Activated CD8-positive, alpha-beta T cell treated with anti-CD3 and anti-CD28 coated beads, Interleukin-2, amount 10 ng/mL, durations not matched to agents 7 days and 5 days (primary cell): Measurements from ENCODE around the gene NAXE. TPM values are rescaled to one million over a fixed set of nuclear protein-coding genes. Genes with fewer than 3 reads are reported as not detected.
"Not testable (repeated sequence)": the region's sequence is repeated elsewhere in the genome, so short reads cannot be mapped to it uniquely, and the experiment has no call there.

Experiments used
- ATAC-seq: fragments of 150-1000 bp; cut with Tn5 transposase; one replicate; pipeline ENCODE4 v1.10.0; 2021; ENCODE audit warnings: moderate library complexity
- CTCF ChIA-PET: fragments of 350-600 bp; sonication (Branson Sonifier 250); formaldehyde crosslinking; loops from one replicate; lab custom pipeline; 2021; ENCODE audit warnings: antibody characterized with exemption; lab: Charles Lee
- POLR2A ChIA-PET: fragments of 350-600 bp; sonication (Branson Sonifier 250); formaldehyde crosslinking; loops from one replicate; lab custom pipeline; 2021; ENCODE audit warnings: antibody characterized with exemption; lab: Charles Lee
- DNase-seq: peaks from one replicate; pipeline ENCODE4 v3.0.0-alpha.2; 2020
- H3K27ac Mint-ChIP-seq: one replicate; pipeline ENCODE4 v1.8.0; 2021; ENCODE audit warnings: mild to moderate bottlenecking, mixed read lengths
- H3K27me3 Mint-ChIP-seq: one replicate; pipeline ENCODE4 v1.8.0; 2021; ENCODE audit warnings: low read depth, mixed read lengths
- H3K36me3 Mint-ChIP-seq: one replicate; pipeline ENCODE4 v1.8.0; 2021; ENCODE audit warnings: low read depth, mixed read lengths
- H3K4me1 Mint-ChIP-seq: one replicate; pipeline ENCODE4 v1.8.0; 2021; ENCODE audit warnings: low read depth, mixed read lengths
- H3K4me3 Mint-ChIP-seq: one replicate; pipeline ENCODE4 v1.8.0; 2021; ENCODE audit warnings: mild to moderate bottlenecking, mixed read lengths
- H3K9me3 Mint-ChIP-seq: one replicate; pipeline ENCODE4 v1.8.0; 2022; ENCODE audit warnings: mixed read lengths; ENCODE audit not compliant: insufficient read depth
- total RNA-seq, 2 experiments: library from RNA; stranded (reverse); gene quantifications; one replicate each; pipeline ENCODE4 v1.2.3, GENCODE V29; 2021

Gene NAXE
- total RNA-seq, 2 experiments from 2014 or later = 54.3 to 60.3 TPM

DNA sequence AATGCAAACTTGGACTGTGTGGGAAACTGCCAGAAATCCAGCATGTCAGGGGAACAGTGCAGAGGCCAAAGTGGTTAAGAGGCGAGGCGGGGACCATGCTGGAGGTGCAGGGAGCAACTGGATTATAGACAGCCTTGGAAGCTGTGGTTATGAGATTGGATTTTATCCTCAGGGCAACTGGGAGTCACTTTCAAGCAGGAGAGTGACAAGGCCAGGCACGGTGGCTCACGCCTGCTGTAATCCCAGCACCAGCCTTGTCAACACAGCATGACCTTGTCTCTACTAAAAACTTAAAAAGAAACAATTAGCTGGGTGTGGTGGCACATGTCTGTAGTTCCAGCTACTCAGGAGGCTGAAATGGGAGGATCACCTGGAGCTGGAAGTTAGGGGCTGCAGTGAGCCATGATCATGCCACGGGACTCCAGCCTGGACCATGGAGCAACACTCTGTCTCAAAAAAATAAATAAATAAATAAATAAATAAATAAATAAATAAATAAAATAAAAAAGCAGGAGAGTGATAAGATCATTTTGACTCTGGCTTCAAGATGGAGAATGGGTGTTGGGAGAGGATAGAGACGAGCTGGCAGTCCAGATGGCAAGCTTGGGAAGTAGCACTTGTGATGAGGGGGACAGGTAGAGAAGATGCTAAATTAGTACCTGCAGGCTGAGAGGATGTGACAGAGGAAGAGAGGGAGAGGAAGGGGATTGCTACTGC, 31.2 kb downstream of the NAXE start:
- no peak overlapping the region for H3K4me3 Mint-ChIP-seq
- no peak overlapping the region for H3K27ac Mint-ChIP-seq
- H3K27me3 Mint-ChIP-seq = peaks cover 53% of the 10 kb centered on the region

DNA sequence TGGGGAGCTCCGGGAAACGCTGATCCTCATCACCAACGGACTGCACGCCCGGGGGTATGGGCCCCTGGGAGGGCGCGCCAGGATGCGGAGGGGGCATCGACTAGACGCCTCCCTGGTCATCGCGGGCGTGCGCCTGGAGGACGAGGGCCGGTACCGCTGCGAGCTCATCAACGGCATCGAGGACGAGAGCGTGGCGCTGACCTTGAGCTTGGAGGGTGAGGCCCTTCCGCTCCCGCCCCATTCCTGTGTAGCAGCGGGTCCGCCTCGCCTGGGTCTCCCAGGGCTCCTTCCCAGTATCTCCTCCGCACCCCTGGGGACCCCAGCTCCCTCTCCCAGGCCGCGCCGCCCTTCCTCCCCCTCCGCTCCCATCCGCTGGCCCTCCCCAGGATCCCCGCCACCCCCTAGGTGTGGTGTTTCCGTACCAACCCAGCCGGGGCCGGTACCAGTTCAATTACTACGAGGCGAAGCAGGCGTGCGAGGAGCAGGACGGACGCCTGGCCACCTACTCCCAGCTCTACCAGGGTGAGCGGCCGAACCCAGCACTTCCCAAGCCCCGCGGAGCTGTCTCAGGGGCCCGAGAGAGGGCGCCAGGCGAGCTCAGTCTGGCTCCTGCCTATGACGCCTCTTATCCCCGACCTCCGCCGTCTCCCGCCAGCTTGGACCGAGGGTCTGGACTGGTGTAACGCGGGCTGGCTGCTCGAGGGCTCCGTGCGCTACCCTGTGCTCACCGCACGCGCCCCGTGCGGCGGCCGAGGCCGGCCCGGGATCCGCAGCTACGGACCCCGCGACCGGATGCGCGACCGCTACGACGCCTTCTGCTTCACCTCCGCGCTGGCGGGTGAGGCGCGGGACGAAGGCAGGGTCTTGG, 32.6 kb downstream of the NAXE start:
- DNase-seq (peak; percentile 42), ATAC-seq (peak; percentile 74)
- Mint-ChIP-seq H3K4me1 (peaks cover 14% of the 10 kb centered on the region), H3K9me3 (no peaks in the 10 kb centered on the region), H3K36me3 (no peaks in the 10 kb centered on the region), H3K27me3 (peaks cover 54% of the 10 kb centered on the region), H3K4me3 (no peak overlapping the region), H3K27ac (no peak overlapping the region)
- ChIA-PET POLR2A (interaction anchor here (0.5 to 0.8 kb wide), 3 partner anchors 66 to 203 kb away, joined by 3 to 4 read pairs (median 3); no protein-coding TSS in a partner anchor), CTCF (interaction anchor here (0.6 to 6.6 kb wide), 35 partner anchors 10 to 269 kb away, joined by 3 to 240 read pairs (median 5); partner anchors contain the start of genes BCAN, CRABP2, INSRR and NAXE)

More for the DNA sequence above, 31.2 kb downstream of the NAXE start:
- H3K9me3 Mint-ChIP-seq = no peaks in the 10 kb centered on the region
- H3K36me3 Mint-ChIP-seq = no peaks in the 10 kb centered on the region
- ATAC-seq (no peak), DNase-seq (no peak)
- H3K4me1 Mint-ChIP-seq = peaks cover 17% of the 10 kb centered on the region
- ChIA-PET CTCF (interaction anchor here (1.0 to 6.6 kb wide), 10 partner anchors 11 to 237 kb away, joined by 4 to 240 read pairs (median 12); partner anchors contain the start of genes BCAN and CRABP2), POLR2A (no interaction called here)

DNA sequence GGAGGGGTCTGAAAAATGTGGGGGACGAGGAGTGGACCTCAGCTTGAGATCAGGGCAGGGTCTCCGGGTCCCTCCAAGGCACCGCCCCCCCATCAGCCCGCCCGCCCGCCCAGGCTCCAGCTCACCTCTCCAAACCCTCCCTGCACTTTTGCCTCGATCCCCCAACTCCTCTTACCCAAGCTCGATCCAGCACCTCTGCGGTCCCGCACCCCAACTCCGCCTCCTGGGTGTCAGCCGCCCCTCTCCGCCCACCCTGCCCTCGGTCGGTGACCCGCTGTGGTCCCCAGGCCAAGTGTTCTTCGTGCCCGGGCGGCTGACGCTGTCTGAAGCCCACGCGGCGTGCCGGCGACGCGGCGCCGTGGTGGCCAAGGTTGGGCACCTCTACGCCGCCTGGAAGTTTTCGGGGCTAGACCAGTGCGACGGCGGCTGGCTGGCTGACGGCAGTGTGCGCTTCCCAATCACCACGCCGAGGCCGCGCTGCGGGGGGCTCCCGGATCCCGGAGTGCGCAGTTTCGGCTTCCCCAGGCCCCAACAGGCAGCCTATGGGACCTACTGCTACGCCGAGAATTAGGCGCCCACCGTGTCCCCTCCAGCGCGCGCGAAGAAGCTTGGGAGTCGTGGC, 33.3 kb downstream of the NAXE start:
- Mint-ChIP-seq H3K36me3 (no peaks in the 10 kb centered on the region), H3K4me1 (peaks cover 12% of the 10 kb centered on the region), H3K27ac (no peak overlapping the region), H3K9me3 (no peaks in the 10 kb centered on the region), H3K4me3 (no peak overlapping the region), H3K27me3 (peaks cover 51% of the 10 kb centered on the region)
- ChIA-PET POLR2A (interaction anchor here (0.6 to 0.8 kb wide), 2 partner anchors 163 to 202 kb away, joined by 3 to 4 read pairs; no protein-coding TSS in a partner anchor), CTCF (interaction anchor here (0.6 to 6.6 kb wide), 33 partner anchors 10 to 270 kb away, joined by 3 to 240 read pairs (median 6); partner anchors contain the start of genes BCAN, CRABP2, INSRR and NAXE)
- ATAC-seq (no peak), DNase-seq (no peak)

DNA sequence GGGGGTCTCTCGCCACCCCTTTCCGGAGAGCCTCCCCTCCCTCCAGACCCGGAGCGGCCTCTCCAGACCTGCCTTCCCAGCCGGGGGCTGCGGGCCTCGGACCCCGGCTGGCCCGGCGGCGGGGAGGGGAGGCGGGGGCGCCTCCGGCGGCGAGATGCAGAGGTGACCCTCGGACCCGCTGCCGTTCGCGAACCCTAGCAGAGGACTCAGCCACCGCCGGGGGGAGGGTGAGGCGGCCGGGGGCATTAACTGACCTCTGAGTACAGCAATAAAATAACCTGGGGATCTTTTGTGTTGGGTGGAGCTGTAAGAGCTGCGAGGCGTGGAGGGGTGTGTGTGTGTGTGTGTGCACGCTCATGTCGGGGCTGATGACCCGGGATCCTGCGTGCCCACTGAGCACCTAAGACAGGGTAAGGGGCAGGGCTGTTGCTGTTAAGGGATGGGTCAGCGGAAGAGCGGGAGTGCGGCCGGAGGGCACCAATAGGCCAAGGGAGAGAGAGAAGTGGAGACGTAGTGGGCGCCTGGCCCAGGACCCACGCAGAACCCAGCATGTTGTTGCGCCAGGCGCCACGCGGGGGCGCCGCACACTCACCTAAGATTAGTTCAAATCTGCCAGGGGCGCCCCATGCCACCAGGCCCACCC, 34.0 kb downstream of the NAXE start:
- no peaks in the 10 kb centered on the region for H3K36me3 Mint-ChIP-seq
- CTCF ChIA-PET = interaction anchor here (0.7 to 6.6 kb wide), 18 partner anchors 9 to 179 kb away, joined by 3 to 240 read pairs (median 18); partner anchors contain the start of genes BCAN, CRABP2, ISG20L2 and METTL25B
- H3K4me3 Mint-ChIP-seq = peak overlapping the region; percentile 40
- DNase-seq = peak; percentile 70
- H3K27ac Mint-ChIP-seq = no peak overlapping the region
- peaks cover 47% of the 10 kb centered on the region for H3K27me3 Mint-ChIP-seq
- ATAC-seq = peak; percentile 57
- H3K4me1 Mint-ChIP-seq = peaks cover 12% of the 10 kb centered on the region
- POLR2A ChIA-PET = no interaction called here
- H3K9me3 Mint-ChIP-seq = no peaks in the 10 kb centered on the region

DNA sequence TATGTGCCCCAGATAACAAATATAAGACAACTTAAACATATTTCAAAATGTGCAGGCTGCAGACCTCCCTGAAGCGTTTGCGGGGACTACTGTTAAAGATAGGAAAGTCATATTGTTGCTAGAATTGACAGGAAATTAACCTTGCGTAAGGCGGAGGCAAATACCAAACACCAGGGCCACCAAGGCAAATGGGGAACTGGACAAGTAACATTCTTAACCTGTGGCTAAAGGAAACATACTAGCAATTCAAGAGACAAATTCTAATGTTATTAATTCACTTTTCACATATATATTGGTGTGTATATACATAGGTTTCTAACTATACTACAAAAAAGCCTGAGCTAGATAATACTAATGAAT, 34.5 kb downstream of the NAXE start:
- DNase-seq (no peak), ATAC-seq (no peak)
- POLR2A ChIA-PET = no interaction called here
- H3K36me3 Mint-ChIP-seq = no peaks in the 10 kb centered on the region
- H3K9me3 Mint-ChIP-seq = no peaks in the 10 kb centered on the region
- H3K4me1 Mint-ChIP-seq = peaks cover 12% of the 10 kb centered on the region
- CTCF ChIA-PET = interaction anchor here (0.5 to 6.6 kb wide), 25 partner anchors 12 to 419 kb away, joined by 3 to 240 read pairs (median 11); partner anchors contain the start of genes CRABP2, ISG20L2, METTL25B and NAXE
- no peak overlapping the region for H3K4me3 Mint-ChIP-seq
- H3K27ac Mint-ChIP-seq = no peak overlapping the region
- H3K27me3 Mint-ChIP-seq = peaks cover 49% of the 10 kb centered on the region

DNA sequence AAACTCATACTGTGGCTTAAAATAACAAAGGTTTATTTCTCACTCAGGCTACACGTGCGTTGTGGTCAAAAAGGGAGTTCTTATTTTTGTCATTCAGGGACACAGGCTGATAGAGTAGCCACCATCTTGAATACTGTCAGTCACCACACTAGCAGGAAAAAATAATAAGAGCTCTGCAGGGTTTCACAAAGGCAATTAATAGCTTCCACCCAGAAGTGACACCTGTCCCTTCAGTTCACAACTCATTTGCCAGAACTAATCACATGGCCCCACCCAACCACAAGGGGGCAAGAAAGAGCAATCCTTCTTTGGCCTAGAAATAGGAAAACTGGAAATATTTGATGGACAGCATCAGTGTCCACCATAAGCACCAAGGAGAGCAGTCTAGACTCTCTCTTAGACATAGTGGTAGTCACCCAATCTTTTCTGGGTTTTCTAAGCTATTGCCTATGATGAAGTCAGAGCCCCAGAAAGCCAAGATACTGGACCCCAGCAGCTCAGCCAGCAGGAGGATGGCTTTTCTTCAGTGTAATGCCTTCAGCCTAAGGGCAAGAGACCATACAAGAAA, 35.8 kb downstream of the NAXE start:
- ChIA-PET CTCF (interaction anchor here (0.6 to 6.6 kb wide), 35 partner anchors 11 to 417 kb away, joined by 3 to 240 read pairs (median 9); partner anchors contain the start of genes CRABP2, NAXE and NTRK1), POLR2A (interaction anchor here (0.7 to 1.0 kb wide), 2 partner anchors 15 to 31 kb away, joined by 3 read pairs; no protein-coding TSS in a partner anchor)
- Mint-ChIP-seq H3K27me3 (peaks cover 53% of the 10 kb centered on the region), H3K4me3 (no peak overlapping the region), H3K9me3 (no peaks in the 10 kb centered on the region), H3K27ac (no peak overlapping the region), H3K36me3 (no peaks in the 10 kb centered on the region), H3K4me1 (peaks cover 12% of the 10 kb centered on the region)
- ATAC-seq = no peak
- DNase-seq = peak; percentile 63

DNA sequence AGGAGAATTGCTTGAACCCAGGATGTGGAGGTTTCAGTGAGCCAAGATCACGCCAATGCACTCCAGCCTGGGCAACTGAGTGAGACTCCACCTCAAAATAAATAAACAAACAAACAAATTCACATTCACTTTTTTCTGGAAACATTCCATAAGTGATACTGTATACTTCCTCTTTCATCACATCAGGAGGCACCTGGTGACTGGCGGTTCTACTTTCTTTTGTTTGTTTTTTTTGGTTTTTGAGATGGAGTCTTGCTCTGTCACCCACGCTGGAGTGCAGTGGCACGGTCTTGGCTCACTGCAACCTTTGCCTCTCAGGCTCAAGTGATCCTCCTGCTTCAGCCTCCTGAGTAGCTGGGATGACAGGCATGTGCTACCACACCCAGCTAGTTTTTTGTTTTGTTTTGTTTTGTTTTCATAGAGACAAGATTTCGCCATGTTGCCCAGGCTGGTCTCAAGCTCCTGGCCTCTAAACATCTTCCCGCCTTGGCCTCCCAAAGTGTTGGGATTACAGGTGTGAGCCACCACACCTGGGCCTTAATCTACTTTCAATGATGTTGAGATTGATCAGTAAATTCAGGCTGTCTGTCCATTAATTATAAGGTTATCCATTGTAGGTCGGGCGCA, 38.4 kb downstream of the NAXE start:
- CTCF ChIA-PET = interaction anchor here (0.9 to 2.4 kb wide), 6 partner anchors 14 to 244 kb away, joined by 3 to 7 read pairs (median 4); no protein-coding TSS in a partner anchor
- Mint-ChIP-seq H3K36me3 (no peaks in the 10 kb centered on the region), H3K9me3 (no peaks in the 10 kb centered on the region), H3K4me1 (peaks cover 8% of the 10 kb centered on the region), H3K27ac (no peak overlapping the region), H3K27me3 (peaks cover 59% of the 10 kb centered on the region), H3K4me3 (no peak overlapping the region)
- ATAC-seq (no peak), DNase-seq (no peak)
- POLR2A ChIA-PET = no interaction called here

DNA sequence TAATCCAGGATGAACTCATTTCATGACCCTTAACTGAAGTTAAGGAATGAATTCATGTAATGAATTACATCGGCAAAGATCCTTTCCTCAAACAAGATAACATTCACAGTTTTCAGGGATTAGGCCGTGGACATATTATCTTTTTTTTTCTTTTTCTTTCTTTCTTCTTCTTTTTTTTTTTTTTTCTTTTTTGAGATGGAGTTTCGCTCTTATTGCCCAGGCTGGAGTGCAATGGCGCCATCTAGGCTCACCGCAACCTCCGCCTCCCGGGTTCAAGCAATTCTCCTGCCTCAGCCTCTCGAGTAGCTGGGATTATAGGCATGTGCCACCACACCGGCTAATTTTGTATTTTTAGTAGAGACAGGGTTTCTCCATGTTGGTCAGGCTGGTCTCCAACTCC, 39.6 kb downstream of the NAXE start:
- peaks cover 60% of the 10 kb centered on the region for H3K27me3 Mint-ChIP-seq
- not testable (repeated sequence) for H3K27ac Mint-ChIP-seq, DNase-seq, H3K4me3 Mint-ChIP-seq, ATAC-seq, H3K36me3 Mint-ChIP-seq, H3K9me3 Mint-ChIP-seq, H3K4me1 Mint-ChIP-seq
- ChIA-PET POLR2A (interaction anchor here (0.9 kb wide), 1 partner anchor 43 kb away, joined by 3 read pairs; no protein-coding TSS in a partner anchor), CTCF (interaction anchor here (0.9 to 2.4 kb wide), 5 partner anchors 12 to 76 kb away, joined by 3 to 7 read pairs (median 6); no protein-coding TSS in a partner anchor)

DNA sequence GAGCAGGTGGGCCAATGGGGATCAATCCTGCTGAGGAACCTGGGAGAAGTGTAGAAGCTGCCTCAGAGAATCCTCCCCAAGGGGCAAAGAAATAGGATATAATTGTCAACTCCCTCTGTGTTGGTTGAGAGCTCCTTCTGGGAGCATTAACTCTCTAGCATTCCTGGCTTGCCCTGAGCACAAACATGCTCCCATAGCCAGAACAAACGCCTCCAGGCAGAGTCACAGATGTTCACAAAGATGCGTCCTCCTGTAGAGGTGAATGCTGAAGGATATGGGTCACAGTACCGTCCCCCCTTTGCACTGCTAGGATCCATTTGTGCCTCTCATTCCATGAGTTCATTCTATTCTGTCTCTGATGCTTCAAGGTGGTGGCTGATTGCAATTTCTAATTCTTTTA, 40.8 kb downstream of the NAXE start:
- DNase-seq (no peak), ATAC-seq (no peak)
- Mint-ChIP-seq H3K4me1 (no peaks in the 10 kb centered on the region), H3K9me3 (no peaks in the 10 kb centered on the region), H3K27me3 (peaks cover 66% of the 10 kb centered on the region), H3K4me3 (no peak overlapping the region), H3K27ac (no peak overlapping the region), H3K36me3 (no peaks in the 10 kb centered on the region)
- POLR2A ChIA-PET = no interaction called here
- CTCF ChIA-PET = interaction anchor here (1.4 kb wide), 1 partner anchor 26 kb away, joined by 3 read pairs; no protein-coding TSS in a partner anchor
